GM23338 (cell line): ENCODE results near the gene LMF2. TPM values are rescaled to one million over a fixed set of nuclear protein-coding genes. Genes with fewer than 3 reads are reported as not detected.

Source experiments
- ATAC-seq: fragments of 200-7000 bp; cut with Tn5 transposase; 3 replicates; pipeline ENCODE4 v1.9.1; 2020
- DNase-seq: peaks from one replicate; pipeline ENCODE4 v3.0.0-alpha.2; 2015; ENCODE audit warnings: low spot score
- H2AFZ ChIP-seq: fragments of 200-600 bp; sonication (generic); 2 replicates; pipeline ENCODE4 v1.8.0; 2016; ENCODE audit warnings: antibody characterized with exemption, mild to moderate bottlenecking, moderate library complexity
- H3F3A ChIP-seq: fragments of 200-600 bp; sonication (generic); replicated peaks from 2 replicates; pipeline ENCODE4 v1.8.0; 2017; ENCODE audit warnings: antibody characterized with exemption, mixed run types, low read depth
- H3K27ac ChIP-seq: fragments of 200-600 bp; sonication (generic); 2 replicates; pipeline ENCODE4 v1.6.1; 2016; ENCODE audit warnings: low read depth
- H3K27me3 ChIP-seq: fragments of 200-600 bp; sonication (generic); 2 replicates; pipeline ENCODE4 v1.8.0; 2016; ENCODE audit warnings: mild to moderate bottlenecking, mixed run types, moderate library complexity; ENCODE audit not compliant: insufficient read depth
- H3K36me3 ChIP-seq: fragments of 200-600 bp; sonication (generic); 2 replicates; pipeline ENCODE4 v1.8.0; 2016; ENCODE audit warnings: mild to moderate bottlenecking; ENCODE audit not compliant: insufficient read depth
- H3K4me1 ChIP-seq: fragments of 200-600 bp; sonication (generic); 2 replicates; pipeline ENCODE4 v1.8.0; 2016; ENCODE audit warnings: mild to moderate bottlenecking, moderate library complexity; ENCODE audit not compliant: insufficient read depth
- H3K4me2 ChIP-seq: fragments of 200-600 bp; sonication (generic); 2 replicates; pipeline ENCODE4 v1.7.1; 2017; ENCODE audit warnings: mixed run types
- H3K4me3 ChIP-seq: fragments of 200-600 bp; sonication (generic); 2 replicates; pipeline ENCODE4 v1.6.1; 2016; ENCODE audit warnings: mixed run types
- H3K79me2 ChIP-seq: fragments of 200-600 bp; sonication (generic); replicated peaks from 2 replicates; pipeline ENCODE4 v1.8.0; 2017; ENCODE audit warnings: mild to moderate bottlenecking; ENCODE audit not compliant: insufficient read depth
- H3K9me2 ChIP-seq: fragments of 200-600 bp; sonication (generic); 2 replicates; pipeline ENCODE4 v1.8.0; 2017; ENCODE audit not compliant: insufficient read depth
- H4K20me1 ChIP-seq: fragments of 200-600 bp; sonication (generic); replicated peaks from 2 replicates; pipeline ENCODE4 v1.8.0; 2017; ENCODE audit warnings: mild to moderate bottlenecking; ENCODE audit not compliant: insufficient read depth
- H3K27ac Mint-ChIP-seq: 2 replicates; pipeline ENCODE4 v1.8.0; 2020; ENCODE audit warnings: inconsistent platforms, mild to moderate bottlenecking, moderate library complexity, mixed read lengths
- H3K27me3 Mint-ChIP-seq: 3 replicates; pipeline ENCODE4 v1.8.0; 2022; ENCODE audit warnings: low read depth, mild to moderate bottlenecking, moderate library complexity, mixed read lengths, inconsistent platforms; ENCODE audit not compliant: insufficient read depth, poor library complexity
- H3K36me3 Mint-ChIP-seq: 3 replicates; pipeline ENCODE4 v1.8.0; 2021; ENCODE audit warnings: low read depth, mild to moderate bottlenecking, inconsistent platforms, moderate library complexity, mixed read lengths
- H3K4me1 Mint-ChIP-seq: 3 replicates; pipeline ENCODE4 v1.8.0; 2020; ENCODE audit warnings: mild to moderate bottlenecking, inconsistent platforms, mixed read lengths
- H3K4me3 Mint-ChIP-seq: 3 replicates; pipeline ENCODE4 v1.8.0; 2021; ENCODE audit warnings: moderate library complexity, mild to moderate bottlenecking, inconsistent platforms, mixed read lengths
- H3K9me3 Mint-ChIP-seq: 3 replicates; pipeline ENCODE4 v1.8.0; 2020; ENCODE audit warnings: moderate library complexity, mild to moderate bottlenecking, inconsistent platforms, mixed read lengths
- CREB1 ChIP-seq: fragments of 250-450 bp; sonication (Bioruptor Pico); IDR thresholded peaks from 2 replicates; pipeline ENCODE4 v1.5.0; 2020; ENCODE audit warnings: low read depth, mild to moderate bottlenecking, moderate library complexity
- EZH2 ChIP-seq: fragments of 200-600 bp; sonication (generic); IDR thresholded peaks from one replicate; pipeline ENCODE4 v1.8.0; 2017; ENCODE audit warnings: antibody characterized with exemption, mild to moderate bottlenecking, low read depth; ENCODE audit not compliant: unreplicated experiment
- EZH2phosphoT487 ChIP-seq: fragments of 200-600 bp; sonication (generic); IDR thresholded peaks from one replicate; pipeline ENCODE4 v1.8.1; 2018; ENCODE audit warnings: antibody characterized with exemption; ENCODE audit not compliant: unreplicated experiment
- JUNB ChIP-seq: IDR thresholded peaks from one replicate; pipeline ENCODE4 v1.6.1; 2016; ENCODE audit warnings: antibody characterized with exemption; ENCODE audit not compliant: unreplicated experiment
- POLR2AphosphoS5 ChIP-seq: IDR thresholded peaks from 2 replicates; pipeline ENCODE4 v1.6.1; 2016; ENCODE audit warnings: antibody characterized with exemption, low read depth
- STAT1 ChIP-seq: IDR thresholded peaks from one replicate; pipeline ENCODE4 v1.6.1; 2016; ENCODE audit warnings: antibody characterized with exemption; ENCODE audit not compliant: unreplicated experiment
- polyA plus RNA-seq: library from polyadenylated mRNA; unstranded; fragments of >200 nt; fragmentation: Nextera tagmentation; extraction: Ambion mirVana; gene quantifications from 2 replicates; pipeline ENCODE4 v1.2.1, GENCODE V29; 2016
- total RNA-seq: library from RNA; depleted of rRNA; stranded (reverse); fragments of >200 nt; shearing (Covaris generic); gene quantifications from 2 replicates; pipeline ENCODE4 v1.2.3, GENCODE V29; 2014
- TF ChIP-seq, protein P1 (sequence below): IDR thresholded peaks from one replicate; pipeline ENCODE4 v1.6.1; 2018; ENCODE audit warnings: antibody characterized with exemption; ENCODE audit not compliant: unreplicated experiment
- TF ChIP-seq, protein P2 (sequence below), 2 experiments: fragments of 200-600 bp in 1 of 2; sonication (generic) in 1 of 2; conservative IDR thresholded peaks; 2 replicates each; pipeline versions ENCODE4 v1.5.1 to v1.6.1; 2016 to 2017; ENCODE audit warnings: antibody characterized with exemption in 2 of 2, low read depth in 2 of 2, mild to moderate bottlenecking in 2 of 2, moderate library complexity in 1 of 2

LMF2 gene
- total and polyA plus RNA-seq, 2 experiments from 2014 or later, result 15.6 to 36.3 TPM

DNA sequence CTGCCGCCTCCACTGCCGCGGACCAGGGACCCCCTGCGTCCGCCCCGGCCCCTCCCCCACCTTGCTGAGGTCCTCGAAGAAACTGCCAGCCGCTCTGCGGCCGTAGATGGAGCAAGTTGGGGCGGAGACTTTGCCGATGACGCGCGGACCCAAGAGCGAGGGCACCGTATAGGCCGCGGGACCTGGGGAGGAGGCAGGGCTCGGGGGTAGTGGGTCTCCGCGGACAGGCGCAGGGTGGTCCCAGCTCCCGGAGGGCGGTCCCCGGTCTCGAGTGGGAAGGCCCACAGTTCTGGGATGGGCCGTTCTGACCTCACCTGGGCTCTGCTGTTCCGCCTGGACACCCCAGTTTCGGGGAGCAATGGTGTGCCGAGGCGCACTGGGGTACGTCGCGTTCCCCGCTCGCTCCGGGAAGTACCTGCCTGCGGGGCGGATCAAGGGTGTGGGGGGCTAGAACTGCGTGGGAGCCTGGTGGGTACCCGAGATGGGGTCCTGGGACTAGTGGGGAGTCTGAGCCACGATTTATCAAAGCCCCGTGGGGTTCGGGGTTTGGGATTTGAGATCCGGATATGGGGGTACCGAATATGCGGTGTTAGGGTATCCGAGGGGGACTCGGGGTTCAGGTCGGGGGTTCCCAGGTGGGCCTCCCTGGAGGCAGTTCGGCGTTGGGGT lies 23.5 kb upstream of the LMF2 start:
- Histone ChIP-seq H3K27me3 (peaks cover 83% of the 10 kb centered on the region), H3K4me3 (peak overlapping the region; percentile 66), H3K79me2 (no peaks in the 10 kb centered on the region), H3K4me2 (peak overlapping the region; percentile 87), H4K20me1 (no peaks in the 10 kb centered on the region; the same call in none of the 2 replicates), H3K27ac (no peak overlapping the region), H3K36me3 (no peaks in the 10 kb centered on the region), H3F3A (no peaks in the 10 kb centered on the region; the same call in none of the 2 replicates), H3K4me1 (0 out of 2 replicates have a peak, but pooled peaks cover 4% of the 10 kb centered on the region), H3K9me2 (no peaks in the 10 kb centered on the region), H2AFZ (peak overlapping the region; percentile 78)
- peak; percentile 50 for ATAC-seq
- Mint-ChIP-seq H3K36me3 (no peaks in the 10 kb centered on the region), H3K4me1 (peaks cover 10% of the 10 kb centered on the region; the same call in 2 of the 3 replicates), H3K9me3 (no peaks in the 10 kb centered on the region; the same call in 2 of the 3 replicates), H3K27ac (no peak overlapping the region), H3K4me3 (peak overlapping the region; percentile 65), H3K27me3 (peaks cover 77% of the 10 kb centered on the region)
- TF ChIP-seq JUNB (no peak), STAT1 (no peak), CREB1 (CRISPR knock-in tag) (peak; percentile 74), POLR2AphosphoS5 (no peak), EZH2phosphoT487 (no peak)
- TF ChIP-seq, protein P1, sequence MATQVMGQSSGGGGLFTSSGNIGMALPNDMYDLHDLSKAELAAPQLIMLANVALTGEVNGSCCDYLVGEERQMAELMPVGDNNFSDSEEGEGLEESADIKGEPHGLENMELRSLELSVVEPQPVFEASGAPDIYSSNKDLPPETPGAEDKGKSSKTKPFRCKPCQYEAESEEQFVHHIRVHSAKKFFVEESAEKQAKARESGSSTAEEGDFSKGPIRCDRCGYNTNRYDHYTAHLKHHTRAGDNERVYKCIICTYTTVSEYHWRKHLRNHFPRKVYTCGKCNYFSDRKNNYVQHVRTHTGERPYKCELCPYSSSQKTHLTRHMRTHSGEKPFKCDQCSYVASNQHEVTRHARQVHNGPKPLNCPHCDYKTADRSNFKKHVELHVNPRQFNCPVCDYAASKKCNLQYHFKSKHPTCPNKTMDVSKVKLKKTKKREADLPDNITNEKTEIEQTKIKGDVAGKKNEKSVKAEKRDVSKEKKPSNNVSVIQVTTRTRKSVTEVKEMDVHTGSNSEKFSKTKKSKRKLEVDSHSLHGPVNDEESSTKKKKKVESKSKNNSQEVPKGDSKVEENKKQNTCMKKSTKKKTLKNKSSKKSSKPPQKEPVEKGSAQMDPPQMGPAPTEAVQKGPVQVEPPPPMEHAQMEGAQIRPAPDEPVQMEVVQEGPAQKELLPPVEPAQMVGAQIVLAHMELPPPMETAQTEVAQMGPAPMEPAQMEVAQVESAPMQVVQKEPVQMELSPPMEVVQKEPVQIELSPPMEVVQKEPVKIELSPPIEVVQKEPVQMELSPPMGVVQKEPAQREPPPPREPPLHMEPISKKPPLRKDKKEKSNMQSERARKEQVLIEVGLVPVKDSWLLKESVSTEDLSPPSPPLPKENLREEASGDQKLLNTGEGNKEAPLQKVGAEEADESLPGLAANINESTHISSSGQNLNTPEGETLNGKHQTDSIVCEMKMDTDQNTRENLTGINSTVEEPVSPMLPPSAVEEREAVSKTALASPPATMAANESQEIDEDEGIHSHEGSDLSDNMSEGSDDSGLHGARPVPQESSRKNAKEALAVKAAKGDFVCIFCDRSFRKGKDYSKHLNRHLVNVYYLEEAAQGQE, result no peak
- TF ChIP-seq, protein P2, sequence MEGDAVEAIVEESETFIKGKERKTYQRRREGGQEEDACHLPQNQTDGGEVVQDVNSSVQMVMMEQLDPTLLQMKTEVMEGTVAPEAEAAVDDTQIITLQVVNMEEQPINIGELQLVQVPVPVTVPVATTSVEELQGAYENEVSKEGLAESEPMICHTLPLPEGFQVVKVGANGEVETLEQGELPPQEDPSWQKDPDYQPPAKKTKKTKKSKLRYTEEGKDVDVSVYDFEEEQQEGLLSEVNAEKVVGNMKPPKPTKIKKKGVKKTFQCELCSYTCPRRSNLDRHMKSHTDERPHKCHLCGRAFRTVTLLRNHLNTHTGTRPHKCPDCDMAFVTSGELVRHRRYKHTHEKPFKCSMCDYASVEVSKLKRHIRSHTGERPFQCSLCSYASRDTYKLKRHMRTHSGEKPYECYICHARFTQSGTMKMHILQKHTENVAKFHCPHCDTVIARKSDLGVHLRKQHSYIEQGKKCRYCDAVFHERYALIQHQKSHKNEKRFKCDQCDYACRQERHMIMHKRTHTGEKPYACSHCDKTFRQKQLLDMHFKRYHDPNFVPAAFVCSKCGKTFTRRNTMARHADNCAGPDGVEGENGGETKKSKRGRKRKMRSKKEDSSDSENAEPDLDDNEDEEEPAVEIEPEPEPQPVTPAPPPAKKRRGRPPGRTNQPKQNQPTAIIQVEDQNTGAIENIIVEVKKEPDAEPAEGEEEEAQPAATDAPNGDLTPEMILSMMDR (conservative IDR thresholded peaks at IDR 0.05; ENCODE audit: low read depth in 2 of 2), result no peak
- DNase-seq, result peak; percentile 91

DNA sequence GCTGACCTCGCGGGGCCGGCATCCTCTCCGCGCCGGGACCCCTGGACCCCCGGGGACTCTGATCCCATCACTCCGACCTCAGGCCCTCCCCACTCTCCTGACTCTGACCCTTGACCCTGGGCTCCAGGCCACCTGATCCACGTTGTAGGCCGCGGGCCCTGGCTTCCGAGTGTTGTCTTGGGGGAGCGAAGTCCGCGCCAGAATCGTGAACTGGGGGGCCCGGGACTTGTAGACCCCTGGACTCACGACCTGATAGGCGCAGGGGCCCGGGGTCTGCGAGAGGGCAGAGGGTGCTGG lies 23.0 kb upstream of the LMF2 start:
- Histone ChIP-seq H3K27me3 (peaks cover 83% of the 10 kb centered on the region), H3K4me1 (0 out of 2 replicates have a peak, but pooled peaks cover 4% of the 10 kb centered on the region), H3K27ac (no peak overlapping the region), H4K20me1 (no peaks in the 10 kb centered on the region; the same call in none of the 2 replicates), H3K79me2 (no peaks in the 10 kb centered on the region), H3K4me3 (peak overlapping the region; percentile 66), H3K9me2 (no peaks in the 10 kb centered on the region), H3K36me3 (no peaks in the 10 kb centered on the region), H2AFZ (peak overlapping the region; percentile 78), H3K4me2 (peak overlapping the region; percentile 87), H3F3A (no peaks in the 10 kb centered on the region; the same call in none of the 2 replicates)
- TF ChIP-seq CREB1 (CRISPR knock-in tag) (no peak), EZH2 (no peak)
- no peaks in the 10 kb centered on the region for H3K36me3 Mint-ChIP-seq
- peaks cover 10% of the 10 kb centered on the region; the same call in 2 of the 3 replicates for H3K4me1 Mint-ChIP-seq
- ATAC-seq (no peak), DNase-seq (no peak)
- peaks cover 77% of the 10 kb centered on the region for H3K27me3 Mint-ChIP-seq
- H3K9me3 Mint-ChIP-seq, result no peaks in the 10 kb centered on the region; the same call in 2 of the 3 replicates
- H3K27ac Mint-ChIP-seq, result no peak overlapping the region
- peak overlapping the region; percentile 65 for H3K4me3 Mint-ChIP-seq
